Urinary bladder (tissue), 4 donors: ENCODE data around the gene ELMOD1. TPM values are rescaled to one million over a fixed set of nuclear protein-coding genes. Genes with fewer than 3 reads are reported as not detected.

Source experiments
- DNase-seq: peaks from one replicate; pipeline ENCODE4 v3.0.0-alpha.2; 2015; ENCODE audit errors: extremely low spot score
- H3K27ac ChIP-seq: one replicate; pipeline ENCODE4 v1.5.1; 2013; ENCODE audit warnings: low read depth, mild to moderate bottlenecking, moderate library complexity
- H3K36me3 ChIP-seq: one replicate; pipeline ENCODE4 v1.6.1; 2013; ENCODE audit warnings: mild to moderate bottlenecking, moderate library complexity; ENCODE audit not compliant: insufficient read depth
- H3K4me1 ChIP-seq: one replicate; pipeline ENCODE4 v1.6.1; 2013; ENCODE audit warnings: mild to moderate bottlenecking, moderate library complexity; ENCODE audit not compliant: insufficient read depth
- H3K4me3 ChIP-seq: one replicate; pipeline ENCODE4 v1.5.1; 2013; ENCODE audit warnings: low read depth, low read length
- whole genome bisulfite sequencing: extraction: QIAGEN DNeasy Blood & Tissue Kit; methylation state at CpG from one replicate; pipeline ENCODE4 v1.1.7; 2013; 5-methylcytosine and 5-hydroxymethylcytosine counted together
- polyA plus RNA-seq: library from polyadenylated mRNA; stranded (reverse); fragments of 200-250 nt; gene quantifications from one replicate; pipeline ENCODE4 v1.2.3, GENCODE V29; 2013
- total RNA-seq: library from RNA; depleted of rRNA; stranded (reverse); fragments of >200 nt; gene quantifications from one replicate; pipeline ENCODE4 v1.2.3, GENCODE V29; 2014
- donor health status: healthy with polysubstance abuse.
- donor health status: healthy.

ELMOD1 gene
- total and polyA plus RNA-seq, 2 donors: 0.14 to 1.6 TPM

GRCh38 chr11:107594736-107595135, 3.8 kb downstream of the ELMOD1 start:
- DNase-seq: no peak
- no peak overlapping the region for H3K4me3 ChIP-seq
- H3K27ac ChIP-seq: no peak overlapping the region
- 49% methylated on average over 2 of the region's 2 CpGs for WGBS
- no peaks in the 10 kb centered on the region for H3K36me3 ChIP-seq
- H3K4me1 ChIP-seq: no peaks in the 10 kb centered on the region

DNA sequence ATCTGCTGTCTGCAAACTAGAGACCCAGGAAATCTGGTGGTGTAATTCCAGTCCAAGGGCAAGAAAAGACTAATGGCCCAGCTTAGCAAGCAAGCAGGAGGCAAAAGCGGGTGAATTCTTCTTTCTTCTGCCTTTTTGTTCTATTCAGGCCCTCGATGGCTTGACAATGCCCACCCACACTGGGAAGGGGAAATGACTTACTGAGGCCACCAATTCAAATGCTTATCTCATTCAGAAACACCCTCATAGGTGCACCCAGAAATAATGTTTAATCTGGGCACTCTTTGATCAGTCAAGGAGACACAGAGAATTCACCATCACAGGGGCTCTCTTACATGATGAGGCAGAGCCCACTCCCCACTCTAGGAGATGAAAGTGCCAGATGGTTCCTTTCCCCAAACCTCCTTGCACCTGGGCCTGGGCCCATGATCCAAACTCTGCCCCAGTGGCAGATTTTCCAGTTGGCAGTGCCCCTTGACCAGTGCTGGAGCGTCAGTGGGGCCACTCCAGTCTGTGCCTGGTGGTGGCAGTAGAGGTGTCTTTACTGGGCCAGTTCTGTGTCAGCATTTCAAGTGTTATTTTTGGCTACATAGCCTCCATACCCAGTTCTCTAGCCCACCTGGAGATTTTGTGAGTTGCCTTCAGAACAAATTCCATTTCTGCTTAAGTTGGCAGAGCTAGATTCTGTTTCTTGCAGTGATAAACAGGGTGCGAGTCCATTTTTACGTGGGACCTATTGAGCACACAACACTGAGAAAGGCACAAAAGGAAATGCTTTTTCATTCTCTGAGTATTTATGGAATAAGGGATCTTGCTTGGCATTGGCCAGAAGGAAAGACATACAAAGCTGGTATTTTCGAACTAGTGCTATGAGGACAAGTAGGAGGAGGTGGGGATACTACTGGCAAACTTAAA, 7.5 kb downstream of the ELMOD1 start:
- Histone ChIP-seq H3K4me3 (no peak overlapping the region), H3K27ac (no peak overlapping the region), H3K36me3 (no peaks in the 10 kb centered on the region), H3K4me1 (no peaks in the 10 kb centered on the region)
- 66% methylated on average over 6 of the region's 6 CpGs for WGBS
- DNase-seq: no peak

GRCh38 chr11:107605061-107606006, 14.4 kb downstream of the ELMOD1 start:
- DNase-seq: no peak
- no peak overlapping the region for H3K4me3 ChIP-seq
- 89% methylated on average over 9 of the region's 9 CpGs for WGBS
- H3K27ac ChIP-seq: no peak overlapping the region
- no peaks in the 10 kb centered on the region for H3K4me1 ChIP-seq
- H3K36me3 ChIP-seq: no peaks in the 10 kb centered on the region

- 82% methylated on average over 3 of the region's 3 CpGs for WGBS
- no peak for DNase-seq
- Histone ChIP-seq H3K4me1 (no peaks in the 10 kb centered on the region), H3K36me3 (no peaks in the 10 kb centered on the region), H3K27ac (no peak overlapping the region), H3K4me3 (no peak overlapping the region)
Measured at GRCh38 chr11:107606141-107606540, 15.2 kb downstream of the ELMOD1 start.

DNA sequence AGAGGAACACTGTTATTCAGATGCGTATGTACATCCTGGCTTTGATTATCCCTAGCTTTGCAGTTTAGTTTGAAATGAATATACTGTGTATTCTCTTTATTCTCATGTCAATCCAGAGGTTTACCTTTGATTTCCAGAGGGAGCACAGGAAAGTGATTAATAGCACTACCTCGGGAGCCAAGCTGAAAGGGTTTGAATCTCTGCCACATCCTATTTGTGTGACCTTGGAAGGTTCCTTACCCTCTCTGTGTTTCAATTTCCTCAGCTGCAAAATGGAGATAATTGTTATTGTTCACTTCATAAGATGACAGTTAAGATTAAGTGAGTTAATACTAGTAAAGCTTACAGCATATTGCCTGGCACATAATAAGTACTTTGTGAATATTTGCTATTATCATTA, 17.9 kb downstream of the ELMOD1 start:
- 32% methylated on average over 2 of the region's 2 CpGs for WGBS
- DNase-seq: no peak
- Histone ChIP-seq H3K36me3 (no peaks in the 10 kb centered on the region), H3K4me3 (no peak overlapping the region), H3K4me1 (no peaks in the 10 kb centered on the region), H3K27ac (no peak overlapping the region)

DNA sequence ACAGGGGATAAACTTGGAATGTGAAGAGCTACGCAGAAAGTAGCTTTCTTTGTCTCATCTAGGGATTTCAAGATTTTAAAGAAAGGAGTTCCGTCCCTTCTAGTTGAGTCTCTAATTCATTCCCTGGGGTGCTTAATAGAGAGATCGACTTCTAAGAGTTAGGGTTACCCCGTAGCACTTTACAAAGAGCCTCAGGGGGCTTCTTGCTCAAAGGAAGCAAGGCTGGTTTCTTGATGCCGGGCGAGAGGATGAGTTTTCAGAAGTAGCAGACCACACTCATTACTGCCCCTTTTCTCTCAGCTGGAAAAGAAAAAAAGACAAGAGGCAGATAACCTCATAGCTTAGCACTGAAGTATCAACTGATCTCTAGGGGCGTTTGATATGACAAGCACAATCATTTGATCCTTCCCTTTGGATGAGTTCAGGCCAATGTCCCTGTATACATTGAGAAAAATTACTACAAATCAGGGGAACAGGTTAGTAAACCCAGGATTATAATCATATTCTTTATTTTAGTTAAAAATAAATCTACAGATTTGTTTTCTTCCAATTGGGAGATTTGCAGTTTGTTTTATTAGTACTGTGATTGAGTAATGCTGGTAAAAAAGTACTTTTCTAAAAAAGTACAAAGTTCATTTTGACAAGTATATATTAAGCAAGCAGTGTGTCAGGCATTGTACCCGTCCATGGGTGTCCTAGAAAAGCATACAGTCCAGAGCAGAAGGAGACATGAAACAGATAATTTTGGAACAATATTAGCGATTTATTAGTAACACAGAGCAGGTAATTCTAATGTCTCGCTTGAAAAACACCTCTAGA, 18.7 kb downstream of the ELMOD1 start:
- H3K27ac ChIP-seq: no peak overlapping the region
- DNase-seq: no peak
- H3K36me3 ChIP-seq: no peaks in the 10 kb centered on the region
- WGBS: 41% methylated on average over 10 of the region's 10 CpGs
- no peaks in the 10 kb centered on the region for H3K4me1 ChIP-seq
- no peak overlapping the region for H3K4me3 ChIP-seq

DNA sequence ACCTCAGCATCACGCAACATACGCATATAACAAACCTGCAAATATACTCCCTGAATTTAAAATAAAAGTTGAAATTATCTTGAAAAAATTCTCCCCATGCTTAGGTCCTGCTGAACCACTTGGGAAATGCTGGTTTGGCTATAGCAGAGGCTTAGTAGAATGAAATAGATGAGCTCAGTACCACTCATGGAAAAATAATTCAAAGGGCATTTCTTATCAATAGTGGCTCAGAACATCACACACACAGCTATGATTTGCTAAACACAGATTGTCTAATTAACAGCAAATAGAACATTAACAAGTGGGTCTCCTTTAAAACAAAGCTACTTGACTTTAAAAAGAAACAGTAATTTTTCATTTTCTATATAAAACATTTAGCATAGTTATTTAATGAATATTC, 21.5 kb downstream of the ELMOD1 start:
- Histone ChIP-seq H3K4me1 (no peaks in the 10 kb centered on the region), H3K4me3 (no peak overlapping the region), H3K36me3 (no peaks in the 10 kb centered on the region), H3K27ac (no peak overlapping the region)
- DNase-seq: no peak
- WGBS: 98% methylated on average over 2 of the region's 2 CpGs

- no peaks in the 10 kb centered on the region for H3K36me3 ChIP-seq
- H3K4me3 ChIP-seq: no peak overlapping the region
- no peaks in the 10 kb centered on the region for H3K4me1 ChIP-seq
- H3K27ac ChIP-seq: no peak overlapping the region
- DNase-seq: no peak
- 19% methylated on average over 1 of the region's 1 CpG for WGBS
Measured at GRCh38 chr11:107619926-107620325, 29.0 kb downstream of the ELMOD1 start.

- Histone ChIP-seq H3K4me1 (no peaks in the 10 kb centered on the region), H3K27ac (no peak overlapping the region), H3K4me3 (no peak overlapping the region), H3K36me3 (no peaks in the 10 kb centered on the region)
- 50% methylated on average over 1 of the region's 1 CpG for WGBS
- no peak for DNase-seq
Measured at GRCh38 chr11:107621081-107621480, 30.1 kb downstream of the ELMOD1 start.

GRCh38 chr11:107623183-107623582, 32.2 kb downstream of the ELMOD1 start:
- Histone ChIP-seq H3K27ac (no peak overlapping the region), H3K4me3 (no peak overlapping the region), H3K4me1 (no peaks in the 10 kb centered on the region), H3K36me3 (no peaks in the 10 kb centered on the region)
- WGBS: 72% methylated on average over 7 of the region's 7 CpGs
- no peak for DNase-seq

DNA sequence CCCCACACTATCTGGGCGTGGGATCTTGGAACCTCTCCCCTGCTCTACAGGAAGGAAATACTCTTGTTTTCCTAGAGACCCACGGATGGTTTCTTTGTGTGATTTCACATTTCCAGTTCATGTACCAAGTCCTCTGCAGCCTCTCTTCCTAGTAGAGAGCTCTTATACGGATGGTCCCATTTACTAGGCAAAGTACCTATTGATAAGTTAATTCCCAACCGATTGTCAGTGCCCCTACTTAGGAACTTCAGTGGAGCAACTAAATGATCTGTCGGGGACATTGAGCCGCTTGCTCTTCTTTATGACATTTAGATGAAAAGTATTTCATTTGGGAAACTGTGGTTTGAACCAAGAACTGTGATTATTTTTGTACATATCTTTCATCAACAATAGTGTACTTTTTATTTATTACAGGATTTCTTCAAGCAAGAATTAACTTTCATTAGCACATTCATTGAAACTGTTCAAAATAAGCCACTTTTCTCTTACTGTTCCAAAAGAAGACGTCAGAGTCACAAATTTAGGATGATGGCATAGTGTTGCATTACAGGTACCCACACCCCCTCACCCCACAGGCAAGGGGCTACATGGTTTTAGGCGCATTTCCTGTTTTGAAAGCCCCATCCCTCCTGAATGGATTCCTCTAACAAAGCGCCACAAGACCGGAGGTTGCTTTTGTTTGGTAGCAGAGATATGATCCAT, 34.2 kb downstream of the ELMOD1 start:
- 51% methylated on average over 10 of the region's 10 CpGs for WGBS
- no peak overlapping the region for H3K27ac ChIP-seq
- no peaks in the 10 kb centered on the region for H3K36me3 ChIP-seq
- H3K4me3 ChIP-seq: no peak overlapping the region
- DNase-seq: no peak
- no peaks in the 10 kb centered on the region for H3K4me1 ChIP-seq

- Histone ChIP-seq H3K4me1 (no peaks in the 10 kb centered on the region), H3K27ac (no peak overlapping the region), H3K4me3 (no peak overlapping the region), H3K36me3 (no peaks in the 10 kb centered on the region)
- no peak for DNase-seq
- 28% methylated on average over 2 of the region's 2 CpGs for WGBS
Measured at GRCh38 chr11:107625685-107625989, 34.7 kb downstream of the ELMOD1 start.

GRCh38 chr11:107631043-107631442, 40.1 kb downstream of the ELMOD1 start:
- Histone ChIP-seq H3K4me3 (no peak overlapping the region), H3K4me1 (no peaks in the 10 kb centered on the region), H3K36me3 (no peaks in the 10 kb centered on the region), H3K27ac (no peak overlapping the region)
- 71% methylated on average over 2 of the region's 2 CpGs for WGBS
- no peak for DNase-seq
